Natural killer cell (primary cell): ENCODE data around the gene TWIST2. TPM values are rescaled to one million over a fixed set of nuclear protein-coding genes. Genes with fewer than 3 reads are reported as not detected.

Source experiments
- ATAC-seq, 3 donors: fragments of 150-1000 bp in 2 of 3; fragments of 200-7000 bp in 1 of 3; cut with Tn5 transposase; 1 replicate in 1 of 3; 2 replicates in 2 of 3; pipeline ENCODE4 v1.10.0; 2021; ENCODE audit warnings: mild to moderate bottlenecking in 2 of 3, moderate library complexity in 2 of 3
- DNase-seq, 2 donors: peaks; one replicate each; pipeline versions ENCODE4 v3.0.0 to v3.0.0-alpha.2; 2013 to 2021; ENCODE audit warnings: mixed read lengths in 1 of 2
- H3K27ac ChIP-seq: one replicate; pipeline ENCODE4 v1.5.1; 2013; ENCODE audit warnings: mild to moderate bottlenecking, low read length
- H3K27me3 ChIP-seq: one replicate; pipeline ENCODE4 v1.6.1; 2013; ENCODE audit warnings: low read length; ENCODE audit not compliant: control insufficient read depth, insufficient read depth
- H3K36me3 ChIP-seq: one replicate; pipeline ENCODE4 v1.6.1; 2013; ENCODE audit warnings: low read length; ENCODE audit not compliant: control insufficient read depth, insufficient read depth
- H3K4me1 ChIP-seq: one replicate; pipeline ENCODE4 v1.6.1; 2013; ENCODE audit warnings: low read length; ENCODE audit not compliant: control insufficient read depth, insufficient read depth
- H3K4me3 ChIP-seq: one replicate; pipeline ENCODE4 v1.5.1; 2013; ENCODE audit warnings: low read length
- H3K9me3 ChIP-seq: one replicate; pipeline ENCODE4 v1.6.1; 2013; ENCODE audit warnings: low read length; ENCODE audit not compliant: control insufficient read depth, insufficient read depth
- H3K27ac Mint-ChIP-seq, 2 donors: one replicate each; pipeline ENCODE4 v1.8.0; 2022; ENCODE audit warnings: mild to moderate bottlenecking in 2 of 2, mixed read lengths in 2 of 2, moderate library complexity in 1 of 2
- H3K27me3 Mint-ChIP-seq, 2 donors: one replicate each; pipeline ENCODE4 v1.8.0; 2022; ENCODE audit warnings: low read depth in 2 of 2, mixed read lengths in 2 of 2
- H3K36me3 Mint-ChIP-seq: one replicate; pipeline ENCODE4 v1.8.0; 2022; ENCODE audit warnings: mixed read lengths
- H3K4me1 Mint-ChIP-seq, 2 donors: one replicate each; pipeline ENCODE4 v1.8.0; 2022; ENCODE audit warnings: mixed read lengths in 2 of 2
- H3K4me3 Mint-ChIP-seq: one replicate; pipeline ENCODE4 v1.8.0; 2022; ENCODE audit warnings: mild to moderate bottlenecking, moderate library complexity, mixed read lengths
- H3K9me3 Mint-ChIP-seq, 2 donors: one replicate each; pipeline ENCODE4 v1.8.0; 2022; ENCODE audit warnings: mixed read lengths in 2 of 2
- CTCF ChIP-seq: fragments of 200-600 bp; IDR thresholded peaks from one replicate; pipeline ENCODE4 v1.8.0; 2022; ENCODE audit warnings: antibody characterized with exemption
- whole genome bisulfite sequencing: methylation state at CpG from one replicate; pipeline ENCODE4 v1.1.7; 2013; ENCODE audit warnings: missing lambda C conversion rate; ENCODE audit not compliant: insufficient coverage; 5-methylcytosine and 5-hydroxymethylcytosine counted together
- intact Hi-C: fragments of 100-400 bp; cut with micrococcal nuclease; formaldehyde crosslinking; loops from one replicate; pipeline ENCODE4 v1.14.2; 2022
- total RNA-seq, 4 donors: library from RNA; stranded (reverse); fragments of 120-200 nt in 1 of 4; gene quantifications; one replicate each; pipeline versions ENCODE4 v1.2.3 to v1.2.4, GENCODE V29; 2013 to 2022

TWIST2 gene
- total RNA-seq, 3 donors from 2014 or later (not counting 1 experiment from before 2014, with no cell fraction given), result not detected

- Histone ChIP-seq H3K9me3 (no peaks in the 10 kb centered on the region), H3K36me3 (no peaks in the 10 kb centered on the region), H3K27ac (no peak overlapping the region), H3K4me1 (no peaks in the 10 kb centered on the region), H3K27me3 (peaks cover 6% of the 10 kb centered on the region), H3K4me3 (no peak overlapping the region)
- TF ChIP-seq CTCF, result no peak
- Mint-ChIP-seq H3K27ac (no peak overlapping the region), H3K27me3 (peaks cover 23 to 40% of the 10 kb centered on the region in 2 donors), H3K36me3 (no peaks in the 10 kb centered on the region), H3K9me3 (no peaks in the 10 kb centered on the region), H3K4me1 (no peaks in the 10 kb centered on the region), H3K4me3 (no peak overlapping the region)
- 73% methylated on average over 10 of the region's 10 CpGs for WGBS
- ATAC-seq (no peak), DNase-seq (no peak)
- intact Hi-C loops, result no loop called here
Observed at GRCh38 chr2:238841542-238842164, 6.2 kb upstream of the TWIST2 start.

GRCh38 chr2:238843476-238843875 lies 4.4 kb upstream of the TWIST2 start:
- H3K9me3 Mint-ChIP-seq, result no peaks in the 10 kb centered on the region
- 55% methylated on average over 2 of the region's 3 CpGs for WGBS
- peaks cover 2% of the 10 kb centered on the region for H3K4me1 ChIP-seq
- H3K27me3 ChIP-seq, result peaks cover 8% of the 10 kb centered on the region
- no peaks in the 10 kb centered on the region for H3K36me3 Mint-ChIP-seq
- no peak overlapping the region for H3K4me3 ChIP-seq
- no peaks in the 10 kb centered on the region for H3K36me3 ChIP-seq
- H3K4me3 Mint-ChIP-seq, result no peak overlapping the region
- H3K27me3 Mint-ChIP-seq, result peaks cover 23 to 35% of the 10 kb centered on the region in 2 donors
- ATAC-seq (no peak), DNase-seq (no peak)
- H3K9me3 ChIP-seq, result no peaks in the 10 kb centered on the region
- intact Hi-C loops, result no loop called here
- H3K27ac ChIP-seq, result no peak overlapping the region
- TF ChIP-seq CTCF, result no peak
- no peak overlapping the region for H3K27ac Mint-ChIP-seq
- H3K4me1 Mint-ChIP-seq, result no peaks in the 10 kb centered on the region

- intact Hi-C loops, result no loop called here
- Histone ChIP-seq H3K27me3 (peaks cover 13% of the 10 kb centered on the region), H3K36me3 (no peaks in the 10 kb centered on the region), H3K27ac (no peak overlapping the region), H3K9me3 (no peaks in the 10 kb centered on the region), H3K4me3 (no peak overlapping the region), H3K4me1 (peaks cover 2% of the 10 kb centered on the region)
- H3K4me3 Mint-ChIP-seq, result no peak overlapping the region
- H3K27me3 Mint-ChIP-seq, result peaks cover 26 to 31% of the 10 kb centered on the region in 2 donors
- no peaks in the 10 kb centered on the region for H3K9me3 Mint-ChIP-seq
- 57% methylated on average over 21 of the region's 21 CpGs for WGBS
- TF ChIP-seq CTCF, result no peak
- no peaks in the 10 kb centered on the region for H3K36me3 Mint-ChIP-seq
- ATAC-seq (no peak), DNase-seq (no peak)
- H3K4me1 Mint-ChIP-seq, result no peaks in the 10 kb centered on the region
- H3K27ac Mint-ChIP-seq, result no peak overlapping the region
Observed at GRCh38 chr2:238845583-238846377, 2.1 kb upstream of the TWIST2 start.
